OCI-LY7 (cell line): ENCODE data around the gene GAK.

Experiments
- EZH2phosphoT487 ChIP-seq: fragments of 200-600 bp; sonication (generic); IDR thresholded peaks from 2 replicates; pipeline ENCODE4 v1.6.1; 2018; ENCODE audit warnings: low read depth, borderline replicate concordance, mild to moderate bottlenecking, mixed run types, antibody characterized with exemption, low read length, moderate library complexity, mixed read lengths
- TF ChIP-seq, protein P1 (sequence below): fragments of 200-600 bp; sonication (generic); conservative IDR thresholded peaks from 2 replicates; pipeline ENCODE4 v1.5.1; 2014; ENCODE audit warnings: mild to moderate bottlenecking, antibody characterized with exemption, low read length, moderate library complexity, mixed read lengths

DNA sequence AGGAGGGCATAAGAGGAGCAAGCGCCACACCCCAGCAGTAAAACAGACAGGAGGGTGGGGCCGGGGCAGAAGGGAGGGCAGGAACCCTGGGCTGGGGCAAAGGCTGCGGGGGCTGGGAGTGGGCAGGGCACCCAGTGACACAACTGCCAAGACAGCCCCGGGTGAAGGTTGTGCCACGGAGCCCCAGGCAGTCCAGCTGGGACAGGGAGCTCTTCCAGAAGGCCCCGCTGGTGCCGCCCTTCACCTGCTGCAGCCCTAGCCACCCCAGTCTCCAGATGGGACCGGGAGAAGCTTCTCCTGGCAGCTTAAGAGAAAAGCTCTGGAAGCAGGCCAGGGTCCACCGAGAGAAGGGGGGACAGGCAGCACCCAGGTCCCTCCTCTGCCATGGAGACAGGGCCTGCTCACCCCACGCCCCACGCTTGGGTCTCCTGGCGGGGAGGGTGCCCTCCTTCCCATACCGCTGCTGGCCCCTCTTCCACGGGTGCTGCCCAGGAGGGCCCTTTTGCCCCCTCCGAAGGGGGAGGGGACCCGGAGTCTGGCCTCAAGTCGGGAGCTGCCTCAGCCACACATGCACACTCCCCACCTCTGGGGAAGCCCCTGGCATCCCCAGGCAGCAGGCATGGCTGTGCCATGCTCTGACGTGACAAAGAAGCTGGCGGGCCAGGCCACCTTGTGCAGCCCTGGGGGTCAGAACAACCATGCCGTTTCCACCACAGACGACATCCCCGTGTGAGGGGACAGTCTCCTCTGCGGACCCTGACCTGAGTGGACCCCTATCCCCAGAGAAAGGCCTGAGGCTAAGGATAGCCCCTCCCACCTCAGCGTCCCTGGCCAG, 39.8 kb upstream of the GAK start:
- TF ChIP-seq, protein P1, sequence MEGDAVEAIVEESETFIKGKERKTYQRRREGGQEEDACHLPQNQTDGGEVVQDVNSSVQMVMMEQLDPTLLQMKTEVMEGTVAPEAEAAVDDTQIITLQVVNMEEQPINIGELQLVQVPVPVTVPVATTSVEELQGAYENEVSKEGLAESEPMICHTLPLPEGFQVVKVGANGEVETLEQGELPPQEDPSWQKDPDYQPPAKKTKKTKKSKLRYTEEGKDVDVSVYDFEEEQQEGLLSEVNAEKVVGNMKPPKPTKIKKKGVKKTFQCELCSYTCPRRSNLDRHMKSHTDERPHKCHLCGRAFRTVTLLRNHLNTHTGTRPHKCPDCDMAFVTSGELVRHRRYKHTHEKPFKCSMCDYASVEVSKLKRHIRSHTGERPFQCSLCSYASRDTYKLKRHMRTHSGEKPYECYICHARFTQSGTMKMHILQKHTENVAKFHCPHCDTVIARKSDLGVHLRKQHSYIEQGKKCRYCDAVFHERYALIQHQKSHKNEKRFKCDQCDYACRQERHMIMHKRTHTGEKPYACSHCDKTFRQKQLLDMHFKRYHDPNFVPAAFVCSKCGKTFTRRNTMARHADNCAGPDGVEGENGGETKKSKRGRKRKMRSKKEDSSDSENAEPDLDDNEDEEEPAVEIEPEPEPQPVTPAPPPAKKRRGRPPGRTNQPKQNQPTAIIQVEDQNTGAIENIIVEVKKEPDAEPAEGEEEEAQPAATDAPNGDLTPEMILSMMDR = no peak
- TF ChIP-seq EZH2phosphoT487 = no peak
